A673 (cell line): Measurements from ENCODE around the gene FJX1. TPM values are rescaled to one million over a fixed set of nuclear protein-coding genes. Genes with fewer than 3 reads are reported as not detected.

Source experiments
- BruUV-seq: library from RNA; stranded (reverse); fragments of 400-500 nt; replicated peaks from 2 replicates; lab custom pipeline; 2021; lab: Mats Ljungman, UMichigan
- CTCF ChIA-PET: fragments of 300-600 bp; sonication (Branson Sonifier 250); formaldehyde crosslinking; loops from one replicate; lab custom pipeline; 2022; ENCODE audit warnings: antibody characterized with exemption; lab: Charles Lee
- POLR2A ChIA-PET: fragments of 300-600 bp; sonication (Branson Sonifier 250); formaldehyde crosslinking; loops from one replicate; lab custom pipeline; 2022; ENCODE audit warnings: antibody characterized with exemption; ENCODE audit not compliant: low non-redundant PET; lab: Charles Lee
- DNase-seq: peaks from one replicate; pipeline ENCODE4 v3.0.0-alpha.2; 2015; ENCODE audit warnings: low spot score
- H3K27ac ChIP-seq: fragments of 200-600 bp; sonication (generic); 2 replicates; pipeline ENCODE4 v1.5.1; 2016; ENCODE audit warnings: mixed run types, low read depth, mild to moderate bottlenecking, mixed read lengths, antibody characterized with exemption, low read length; ENCODE audit not compliant: poor library complexity, severe bottlenecking
- H3K27me3 ChIP-seq: fragments of 200-600 bp; sonication (generic); replicated peaks from 2 replicates; pipeline ENCODE4 v1.6.1; 2017; ENCODE audit warnings: mixed run types, low read depth, mild to moderate bottlenecking, mixed read lengths, antibody characterized with exemption, low read length; ENCODE audit not compliant: insufficient read depth, poor library complexity
- H3K36me3 ChIP-seq: fragments of 200-600 bp; sonication (generic); 2 replicates; pipeline ENCODE4 v1.6.1; 2016; ENCODE audit warnings: mixed run types, mild to moderate bottlenecking, mixed read lengths, antibody characterized with exemption, low read length; ENCODE audit not compliant: insufficient read depth, poor library complexity, severe bottlenecking
- H3K4me1 ChIP-seq: fragments of 200-600 bp; sonication (generic); 2 replicates; pipeline ENCODE4 v1.6.1; 2017; ENCODE audit warnings: mixed run types, mild to moderate bottlenecking, mixed read lengths, antibody characterized with exemption, low read length; ENCODE audit not compliant: insufficient read depth, poor library complexity, severe bottlenecking
- H3K4me3 ChIP-seq: fragments of 200-600 bp; sonication (generic); 2 replicates; pipeline ENCODE4 v1.5.1; 2016; ENCODE audit warnings: low read depth, mixed run types, mild to moderate bottlenecking, mixed read lengths, low read length; ENCODE audit not compliant: poor library complexity, severe bottlenecking
- H3K9me3 ChIP-seq: fragments of 200-600 bp; sonication (generic); 2 replicates; pipeline ENCODE4 v1.6.1; 2016; ENCODE audit warnings: mixed run types, low read depth, mild to moderate bottlenecking, mixed read lengths, antibody characterized with exemption, low read length; ENCODE audit not compliant: poor library complexity, severe bottlenecking
- EZH2 ChIP-seq: fragments of 200-600 bp; sonication (generic); IDR thresholded peaks from 2 replicates; pipeline ENCODE4 v1.6.1; 2017; ENCODE audit warnings: borderline replicate concordance, low read depth, mild to moderate bottlenecking, mixed read lengths, antibody characterized with exemption, low read length; ENCODE audit not compliant: poor library complexity, severe bottlenecking
- intact Hi-C: fragments of 100-400 bp; cut with micrococcal nuclease; formaldehyde crosslinking; loops from one replicate; pipeline ENCODE4 v1.10.0; 2022; ENCODE audit not compliant: unreplicated experiment
- total RNA-seq: library from RNA; stranded (reverse); gene quantifications from 2 replicates; pipeline ENCODE4 v1.2.3, GENCODE V29; 2021
- TF ChIP-seq, protein P1 (sequence below): fragments of 300-800, 200-600 bp; sonication (generic); conservative IDR thresholded peaks from 2 replicates; pipeline ENCODE4 v1.5.1; 2017; ENCODE audit warnings: low read depth, mild to moderate bottlenecking, antibody characterized with exemption, low read length, moderate library complexity, mixed read lengths

FJX1 gene
- total RNA-seq, 1 experiment from 2014 or later = 50.1 TPM

GRCh38 chr11:35614939-35615569, 3.2 kb upstream of the FJX1 start:
- POLR2A ChIA-PET = no interaction called here
- no peak for DNase-seq

DNA sequence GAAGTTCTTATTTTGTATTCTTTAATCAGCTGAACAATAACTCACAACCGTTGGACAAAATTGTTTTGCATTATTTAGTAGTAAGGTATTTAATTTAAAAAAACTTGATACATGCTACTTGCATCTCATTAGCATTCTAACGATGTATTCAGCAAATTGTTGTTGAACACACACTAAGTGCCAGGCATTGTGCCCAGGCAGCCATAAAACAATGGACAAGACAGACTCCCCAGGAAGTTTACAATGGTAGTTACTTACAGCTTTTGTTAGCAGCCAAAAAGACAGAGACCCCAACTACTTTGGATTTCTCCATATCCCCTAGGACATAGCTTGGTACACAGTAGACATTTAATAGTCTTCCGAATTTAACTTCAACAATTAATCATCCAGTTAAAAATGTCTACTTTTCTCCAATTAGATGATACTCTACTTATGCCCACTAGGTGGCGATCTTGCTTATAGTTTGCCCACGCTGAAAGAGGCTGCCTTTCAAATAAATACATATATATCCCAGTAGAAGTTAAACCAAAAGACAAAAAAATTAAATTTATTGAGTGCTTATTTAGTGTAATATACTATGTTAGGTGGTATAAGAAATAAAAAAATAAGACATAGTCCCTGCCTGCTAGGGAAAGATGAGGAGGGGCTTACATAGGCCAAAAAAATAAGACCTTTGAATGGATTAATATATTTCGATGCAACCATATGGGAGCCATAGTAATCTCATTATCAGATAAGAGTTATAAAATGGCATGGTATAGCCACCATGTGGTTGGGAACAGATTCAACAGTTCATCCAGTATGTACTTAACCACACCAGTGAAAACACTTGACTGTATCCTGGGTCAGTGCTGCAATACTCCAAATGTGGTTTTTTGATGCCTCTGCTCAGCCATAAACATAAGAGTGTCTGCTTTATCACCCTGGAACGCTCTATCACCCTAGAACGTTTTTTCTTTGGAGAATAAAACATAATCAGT, 2.0 kb upstream of the FJX1 start:
- Histone ChIP-seq H3K4me3 (no peak overlapping the region), H3K9me3 (no peaks in the 10 kb centered on the region), H3K27me3 (peaks cover 24% of the 10 kb centered on the region), H3K4me1 (peaks cover 37% of the 10 kb centered on the region), H3K27ac (no peak overlapping the region), H3K36me3 (no peaks in the 10 kb centered on the region)
- no TSS peak for BruUV-seq
- TF ChIP-seq EZH2 = no peak
- TF ChIP-seq, protein P1, sequence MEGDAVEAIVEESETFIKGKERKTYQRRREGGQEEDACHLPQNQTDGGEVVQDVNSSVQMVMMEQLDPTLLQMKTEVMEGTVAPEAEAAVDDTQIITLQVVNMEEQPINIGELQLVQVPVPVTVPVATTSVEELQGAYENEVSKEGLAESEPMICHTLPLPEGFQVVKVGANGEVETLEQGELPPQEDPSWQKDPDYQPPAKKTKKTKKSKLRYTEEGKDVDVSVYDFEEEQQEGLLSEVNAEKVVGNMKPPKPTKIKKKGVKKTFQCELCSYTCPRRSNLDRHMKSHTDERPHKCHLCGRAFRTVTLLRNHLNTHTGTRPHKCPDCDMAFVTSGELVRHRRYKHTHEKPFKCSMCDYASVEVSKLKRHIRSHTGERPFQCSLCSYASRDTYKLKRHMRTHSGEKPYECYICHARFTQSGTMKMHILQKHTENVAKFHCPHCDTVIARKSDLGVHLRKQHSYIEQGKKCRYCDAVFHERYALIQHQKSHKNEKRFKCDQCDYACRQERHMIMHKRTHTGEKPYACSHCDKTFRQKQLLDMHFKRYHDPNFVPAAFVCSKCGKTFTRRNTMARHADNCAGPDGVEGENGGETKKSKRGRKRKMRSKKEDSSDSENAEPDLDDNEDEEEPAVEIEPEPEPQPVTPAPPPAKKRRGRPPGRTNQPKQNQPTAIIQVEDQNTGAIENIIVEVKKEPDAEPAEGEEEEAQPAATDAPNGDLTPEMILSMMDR = peak; percentile 99
- intact Hi-C loops = loop anchor here (1.0 to 10.0 kb wide), 9 partner anchors 129 to 865 kb away; no protein-coding TSS in a partner anchor
- peak; percentile 90 for DNase-seq
- ChIA-PET POLR2A (no interaction called here), CTCF (interaction anchor here (0.6 to 2.0 kb wide), 7 partner anchors 36 to 643 kb away, joined by 3 to 12 read pairs (median 4); no protein-coding TSS in a partner anchor)

More at GRCh38 chr11:35614939-35615569, 3.2 kb upstream of the FJX1 start:
- Histone ChIP-seq H3K4me3 (no peak overlapping the region), H3K9me3 (no peaks in the 10 kb centered on the region), H3K27ac (no peak overlapping the region), H3K4me1 (peaks cover 25% of the 10 kb centered on the region), H3K27me3 (peaks cover 35% of the 10 kb centered on the region), H3K36me3 (no peaks in the 10 kb centered on the region)
- TF ChIP-seq, protein P1 = no peak
- no TSS peak for BruUV-seq
- intact Hi-C loops = loop anchor here (5.0 to 10.0 kb wide), 2 partner anchors 532 to 760 kb away; no protein-coding TSS in a partner anchor
- CTCF ChIA-PET = interaction anchor here (0.6 to 2.0 kb wide), 5 partner anchors 35 to 644 kb away, joined by 3 to 12 read pairs (median 3); no protein-coding TSS in a partner anchor

DNA sequence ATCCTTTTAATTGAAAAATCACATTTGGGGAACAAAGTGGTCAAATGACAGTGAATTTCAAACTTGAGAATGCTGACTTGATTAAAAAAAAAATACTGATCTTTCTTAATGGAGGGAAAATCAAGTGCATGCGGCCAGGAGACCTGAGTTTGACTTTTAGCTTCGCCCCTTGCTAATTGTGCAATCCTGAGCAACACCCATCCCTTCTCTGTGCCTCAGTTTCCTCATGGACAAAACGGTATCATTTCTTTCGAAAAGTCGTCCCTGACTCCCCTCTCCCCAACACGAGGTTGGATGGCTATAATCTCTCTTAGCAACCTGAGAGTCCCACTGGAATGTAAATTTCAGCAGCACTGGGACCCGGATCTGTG, 959 bp upstream of the FJX1 start:
- DNase-seq = no peak
- POLR2A ChIA-PET = no interaction called here
- intact Hi-C loops = loop anchor here (2.0 to 10.0 kb wide), 7 partner anchors 130 to 864 kb away; no protein-coding TSS in a partner anchor
- H3K4me3 ChIP-seq = peak overlapping the region; percentile 56
- H3K27ac ChIP-seq = peak overlapping the region; percentile 17
- no peaks in the 10 kb centered on the region for H3K36me3 ChIP-seq
- CTCF ChIA-PET = interaction anchor here (1.0 to 3.9 kb wide), 2 partner anchors 205 to 642 kb away, joined by 5 to 41 read pairs; no protein-coding TSS in a partner anchor
- H3K9me3 ChIP-seq = no peaks in the 10 kb centered on the region
- BruUV-seq = TSS peak; percentile 38
- peaks cover 13% of the 10 kb centered on the region for H3K27me3 ChIP-seq
- TF ChIP-seq EZH2 = no peak
- TF ChIP-seq, protein P1 = no peak
- H3K4me1 ChIP-seq = peaks cover 48% of the 10 kb centered on the region
